GM20431 (cell line): ENCODE data around the gene NCL.

Source experiments
- in situ Hi-C: fragments of 300-500 bp; cut with MseI, MboI; formaldehyde crosslinking; loops from one replicate; pipeline ENCODE4 v1.15.0; 2020; ENCODE audit warnings: low sequenced_read_pairs; ENCODE audit not compliant: unreplicated experiment

Gene NCL, protein sequence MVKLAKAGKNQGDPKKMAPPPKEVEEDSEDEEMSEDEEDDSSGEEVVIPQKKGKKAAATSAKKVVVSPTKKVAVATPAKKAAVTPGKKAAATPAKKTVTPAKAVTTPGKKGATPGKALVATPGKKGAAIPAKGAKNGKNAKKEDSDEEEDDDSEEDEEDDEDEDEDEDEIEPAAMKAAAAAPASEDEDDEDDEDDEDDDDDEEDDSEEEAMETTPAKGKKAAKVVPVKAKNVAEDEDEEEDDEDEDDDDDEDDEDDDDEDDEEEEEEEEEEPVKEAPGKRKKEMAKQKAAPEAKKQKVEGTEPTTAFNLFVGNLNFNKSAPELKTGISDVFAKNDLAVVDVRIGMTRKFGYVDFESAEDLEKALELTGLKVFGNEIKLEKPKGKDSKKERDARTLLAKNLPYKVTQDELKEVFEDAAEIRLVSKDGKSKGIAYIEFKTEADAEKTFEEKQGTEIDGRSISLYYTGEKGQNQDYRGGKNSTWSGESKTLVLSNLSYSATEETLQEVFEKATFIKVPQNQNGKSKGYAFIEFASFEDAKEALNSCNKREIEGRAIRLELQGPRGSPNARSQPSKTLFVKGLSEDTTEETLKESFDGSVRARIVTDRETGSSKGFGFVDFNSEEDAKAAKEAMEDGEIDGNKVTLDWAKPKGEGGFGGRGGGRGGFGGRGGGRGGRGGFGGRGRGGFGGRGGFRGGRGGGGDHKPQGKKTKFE

DNA sequence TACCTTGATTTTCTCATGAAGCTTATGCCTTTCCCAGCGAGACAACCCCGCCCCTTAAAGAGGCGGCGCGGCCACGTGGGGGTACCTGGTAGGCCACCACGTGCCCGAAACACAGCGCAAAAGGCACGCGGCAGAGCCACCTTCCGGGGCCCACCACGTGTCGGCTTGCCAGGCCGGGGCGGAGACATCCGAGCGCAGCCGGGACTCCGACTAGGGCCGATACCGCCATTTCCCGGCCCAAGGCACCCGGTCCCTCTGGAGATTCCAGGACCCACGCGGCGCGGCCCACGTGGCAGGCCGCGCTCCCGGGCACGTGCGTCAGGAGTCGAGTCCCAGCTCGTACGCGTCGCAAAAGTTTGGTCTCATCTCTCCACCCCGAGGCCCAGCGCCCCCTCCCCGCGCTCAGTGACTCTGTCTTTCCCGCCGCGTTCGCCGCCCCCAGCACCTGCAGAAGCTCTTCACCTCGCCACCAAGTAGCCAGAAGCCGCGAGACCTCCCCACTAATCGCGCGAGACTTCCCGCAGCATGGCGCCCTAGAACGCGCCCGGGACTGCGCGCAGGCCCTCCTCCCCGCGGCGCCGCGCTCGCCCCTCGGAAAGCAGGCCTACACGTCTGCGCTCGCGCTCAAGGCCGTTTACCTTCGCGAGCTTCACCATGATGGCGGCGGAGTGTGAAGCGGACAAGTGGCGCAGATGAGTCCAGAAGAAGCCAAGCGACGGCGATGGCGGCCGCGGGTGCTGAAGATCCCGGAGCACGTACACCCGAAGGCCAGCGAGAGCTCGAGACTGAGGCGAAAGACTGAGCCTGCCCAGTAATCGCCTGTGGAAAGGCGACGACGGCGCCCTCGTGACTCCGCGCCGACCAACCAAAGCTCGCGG lies at the start of gene NCL:
NCL (minus strand) TSS at position 787 of the 878 bp plus-strand sequence; CDS start at position 656, 131 bp downstream.
- in situ Hi-C loops, result no loop called here

DNA sequence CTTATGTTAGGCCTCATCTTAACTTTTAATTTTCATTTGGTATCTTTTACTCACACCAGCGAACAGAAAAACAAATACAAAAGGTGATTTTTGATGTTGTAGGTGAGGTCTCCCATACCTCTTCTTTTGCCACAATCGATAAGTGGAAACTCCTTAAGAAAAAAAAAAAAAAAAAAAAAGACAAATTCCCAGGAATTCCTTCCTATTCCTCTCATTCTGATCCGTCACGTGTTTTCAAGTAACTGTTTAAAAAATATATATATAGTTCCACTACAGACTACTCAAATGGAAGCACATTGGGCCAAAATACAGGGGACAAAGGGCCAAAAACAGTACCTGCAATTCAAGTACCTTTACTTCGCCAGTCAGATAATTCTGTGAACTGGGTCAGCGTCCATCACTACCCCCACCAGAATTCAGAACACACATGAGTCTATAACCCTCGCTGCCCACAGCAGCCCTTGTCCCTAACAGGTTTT lies 49.5 kb upstream of the NCL start:
- in situ Hi-C loops, result no loop called here

GRCh38 chr2:231512222-231512621 lies 47.9 kb upstream of the NCL start:
- in situ Hi-C loops, result no loop called here

DNA sequence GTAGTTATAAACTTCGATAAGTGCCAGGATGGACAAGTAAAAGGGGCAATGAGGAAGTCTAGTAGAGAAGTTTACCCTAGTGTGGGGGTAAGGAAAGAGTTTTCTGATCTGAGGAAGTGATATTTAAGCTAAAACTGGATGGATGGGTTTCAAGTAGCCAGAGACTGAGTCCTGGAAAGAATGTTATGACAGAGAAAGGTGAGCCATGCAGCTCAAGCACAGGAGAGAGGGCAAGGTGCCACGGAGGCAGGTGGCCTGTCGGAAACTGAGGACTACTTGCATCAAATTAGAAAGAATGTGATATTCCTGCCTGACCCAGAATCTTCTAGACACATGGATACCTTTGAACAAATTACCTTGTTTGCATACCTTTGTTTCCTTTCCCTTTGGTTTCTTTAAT lies 39.5 kb upstream of the NCL start:
- in situ Hi-C loops, result no loop called here

DNA sequence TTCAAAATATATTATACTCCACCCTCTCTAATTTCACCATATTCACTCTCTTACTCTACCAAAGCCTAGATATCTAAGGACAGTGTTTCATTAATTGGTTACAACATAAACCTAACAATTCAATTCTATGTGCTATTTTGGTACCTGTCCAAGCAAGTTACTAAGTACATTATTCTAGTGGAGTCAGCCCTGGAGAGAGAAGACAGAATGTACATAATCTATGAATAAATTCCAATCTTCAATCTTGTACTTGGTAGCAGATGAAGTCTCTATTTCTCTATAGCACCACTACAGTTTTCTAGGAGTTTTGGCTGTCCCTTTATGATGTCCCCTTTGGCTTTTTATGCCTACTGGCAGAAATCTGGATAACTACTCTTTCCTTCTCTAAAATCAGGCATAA lies 38.3 kb upstream of the NCL start:
- in situ Hi-C loops, result no loop called here

DNA sequence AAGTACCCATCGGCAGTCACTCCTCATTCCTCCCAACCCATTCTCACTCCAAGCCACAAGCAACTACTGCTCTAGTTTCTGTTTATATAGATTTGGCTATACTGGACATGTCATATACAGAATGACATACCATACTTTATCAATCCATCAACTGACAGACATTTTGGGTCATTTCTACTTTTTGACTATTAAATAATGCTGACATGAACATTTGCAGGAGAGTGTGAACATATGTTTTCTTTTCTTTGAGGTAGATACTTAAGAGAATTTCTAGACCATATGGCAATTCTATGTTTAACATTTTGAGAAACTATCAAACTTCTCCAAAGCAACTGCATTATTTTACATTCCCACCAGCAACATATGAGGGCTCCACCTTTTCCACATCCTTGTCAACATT lies 33.4 kb upstream of the NCL start:
- in situ Hi-C loops, result no loop called here

DNA sequence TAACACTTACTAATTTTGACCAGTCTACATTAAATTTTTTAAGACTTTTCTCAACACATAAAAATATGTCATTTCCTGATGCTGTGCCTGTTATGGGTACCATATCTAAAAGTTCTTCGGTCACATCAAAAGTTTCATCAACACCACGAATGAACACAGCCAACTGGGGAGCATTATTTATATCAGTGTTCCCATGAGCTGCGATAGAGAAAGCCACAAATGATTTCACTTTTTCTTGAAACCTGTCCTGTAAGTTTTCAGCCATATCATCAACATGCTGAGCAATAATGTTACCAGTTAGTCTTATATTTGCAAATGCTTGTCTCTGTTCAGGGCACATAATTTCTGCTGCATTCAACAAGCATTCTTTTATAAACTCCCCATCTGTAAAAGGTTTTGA lies 30.4 kb upstream of the NCL start:
- in situ Hi-C loops, result no loop called here

- in situ Hi-C loops, result no loop called here
Observed at GRCh38 chr2:231490801-231491200, 26.5 kb upstream of the NCL start.

DNA sequence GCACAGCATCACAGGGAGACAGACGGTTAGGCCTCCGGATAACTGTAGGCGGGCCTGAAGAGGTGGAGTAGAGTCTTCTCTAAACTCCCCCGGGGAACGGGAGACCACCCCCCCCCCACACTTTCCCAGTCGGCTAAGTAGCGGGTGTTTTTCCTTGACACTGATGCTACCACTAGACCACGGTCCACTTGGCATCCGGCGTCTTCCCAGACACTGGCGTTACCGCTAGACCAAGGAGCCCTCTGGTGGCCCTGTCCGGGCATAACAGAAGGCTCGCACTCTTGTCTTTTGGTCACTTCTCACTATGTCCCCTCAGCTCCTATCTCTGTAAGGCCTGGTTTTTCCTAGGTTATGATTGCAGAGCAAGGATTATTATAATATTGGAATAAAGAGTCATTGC lies 25.7 kb upstream of the NCL start:
- in situ Hi-C loops, result no loop called here

DNA sequence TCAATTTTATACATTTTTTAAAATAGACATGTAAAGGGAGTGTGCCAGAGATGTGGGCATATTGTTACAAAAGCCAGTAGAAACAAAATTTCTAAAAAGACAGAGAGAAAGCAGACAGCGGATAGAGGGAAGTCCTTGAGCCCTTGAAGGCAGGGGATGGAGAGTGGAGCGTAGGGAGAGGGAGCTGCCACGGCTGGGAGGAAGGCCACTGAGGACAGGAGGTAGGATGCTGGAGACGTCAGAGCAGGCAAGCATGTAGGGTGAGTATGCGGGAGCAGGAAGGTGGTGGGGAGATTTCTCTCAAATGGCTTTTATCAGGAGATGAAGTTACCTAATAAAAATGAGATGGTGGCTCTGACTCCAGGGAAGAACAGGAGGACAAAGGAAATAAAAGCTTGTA lies 24.0 kb upstream of the NCL start:
- in situ Hi-C loops, result no loop called here

- in situ Hi-C loops, result no loop called here
Observed at GRCh38 chr2:231486851-231487596, 22.7 kb upstream of the NCL start.

GRCh38 chr2:231483398-231484329 lies 19.4 kb upstream of the NCL start:
- in situ Hi-C loops, result no loop called here

DNA sequence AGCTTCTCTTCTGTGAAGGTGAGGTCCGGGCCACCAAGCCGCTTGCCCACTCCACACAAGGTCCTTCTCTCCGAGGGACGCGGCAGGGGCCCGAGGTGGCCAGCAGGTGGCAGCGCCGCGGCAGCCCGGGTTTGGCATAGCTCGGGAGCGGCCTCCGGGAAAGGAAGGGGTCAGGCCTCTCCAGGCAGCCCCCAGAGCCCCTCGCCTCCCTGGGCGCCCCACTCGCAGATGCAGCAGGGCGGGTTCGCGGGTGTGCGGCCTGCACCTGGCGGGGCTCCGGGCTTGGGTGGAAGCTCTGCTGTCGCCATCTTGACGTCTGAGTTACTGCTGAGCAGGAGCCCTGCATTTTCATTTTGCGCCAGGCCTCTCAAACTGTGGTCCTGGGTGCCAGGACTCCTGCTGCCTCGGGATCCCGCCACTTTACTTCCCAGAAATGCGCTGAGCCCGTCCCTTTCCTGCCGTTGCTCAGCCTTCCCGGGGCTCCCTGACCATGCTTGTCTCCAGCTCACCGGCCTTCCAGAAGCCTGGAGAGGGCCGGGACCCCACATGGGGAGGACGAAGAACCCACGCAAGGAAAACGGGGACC lies 18.6 kb upstream of the NCL start:
- in situ Hi-C loops, result no loop called here

GRCh38 chr2:231480781-231481180 lies 16.5 kb upstream of the NCL start:
- in situ Hi-C loops, result no loop called here

GRCh38 chr2:231479455-231479854 lies 15.2 kb upstream of the NCL start:
- in situ Hi-C loops, result no loop called here

DNA sequence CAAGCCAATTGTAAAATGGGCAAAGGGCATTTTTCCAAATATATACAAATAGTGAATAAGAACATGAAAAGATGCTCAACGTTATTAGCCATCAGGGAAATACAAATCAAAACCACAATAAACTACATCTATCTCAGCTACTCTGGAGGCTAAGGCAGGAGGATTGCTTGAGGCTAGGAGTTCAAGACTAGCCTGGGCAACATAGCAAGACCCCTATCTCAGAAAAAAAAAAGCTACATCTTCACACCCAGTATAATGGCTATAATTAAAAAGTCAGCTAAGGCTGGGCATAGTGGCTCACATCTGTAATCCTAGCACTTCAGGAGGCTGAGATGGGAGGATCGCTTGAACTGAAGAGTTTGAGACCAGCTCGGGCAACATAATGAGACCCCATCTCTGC lies 12.6 kb upstream of the NCL start:
- in situ Hi-C loops, result no loop called here

GRCh38 chr2:231475965-231476364 lies 11.7 kb upstream of the NCL start:
- in situ Hi-C loops, result no loop called here

GRCh38 chr2:231472816-231473215 lies 8.5 kb upstream of the NCL start:
- in situ Hi-C loops, result no loop called here
